T-helper 1 cell treated with Interleukin-12 subunit alpha and Interleukin-12 subunit beta and Interleukin-4 antibody, amounts not matched to agents 30 ng/mL and 1 ng/mL, for 36 hours (primary cell): Measurements from ENCODE around the gene UBASH3B. TPM values are rescaled to one million over a fixed set of nuclear protein-coding genes. Genes with fewer than 3 reads are reported as not detected.
"Not testable (repeated sequence)": the region's sequence is repeated elsewhere in the genome, so short reads cannot be mapped to it uniquely, and the experiment has no call there.

Source experiments
- intact Hi-C: fragments of 100-400 bp; cut with micrococcal nuclease; formaldehyde crosslinking; loops from one replicate; pipeline ENCODE4 v1.15.1; 2024
- total RNA-seq: library from RNA; stranded (reverse); gene quantifications from 2 replicates; pipeline ENCODE4 v1.2.3, GENCODE V29; 2022

The UBASH3B gene
- 10.2 and 10.9 TPM in 2 replicates for total RNA-seq

GRCh38 chr11:122655527-122656072 lies at the start of gene UBASH3B:
UBASH3B (plus strand) TSS chr11:122655722; CDS start chr11:122656050, 328 bp downstream.
- intact Hi-C loops: loop anchor here (1.0 to 10.0 kb wide), 9 partner anchors 13 to 409 kb away; partner anchors contain the start of gene HSPA8

- intact Hi-C loops: not testable (repeated sequence)
Observed at GRCh38 chr11:122607162-122607561, 48.4 kb upstream of the UBASH3B start.

GRCh38 chr11:122612123-122612824 lies 43.2 kb upstream of the UBASH3B start:
- intact Hi-C loops: no loop called here

- intact Hi-C loops: no loop called here
Observed at GRCh38 chr11:122616718-122617117, 38.8 kb upstream of the UBASH3B start.

- intact Hi-C loops: no loop called here
Observed at GRCh38 chr11:122617297-122617696, 38.2 kb upstream of the UBASH3B start.

- intact Hi-C loops: no loop called here
Observed at GRCh38 chr11:122617926-122618325, 37.6 kb upstream of the UBASH3B start.

- intact Hi-C loops: no loop called here
Observed at GRCh38 chr11:122618927-122619326, 36.6 kb upstream of the UBASH3B start.

- intact Hi-C loops: no loop called here
Observed at GRCh38 chr11:122619757-122620156, 35.8 kb upstream of the UBASH3B start.

GRCh38 chr11:122625501-122625900 lies 30.0 kb upstream of the UBASH3B start:
- intact Hi-C loops: not testable (repeated sequence)

GRCh38 chr11:122625976-122626665 lies 29.4 kb upstream of the UBASH3B start:
- intact Hi-C loops: no loop called here

GRCh38 chr11:122627745-122628144 lies 27.8 kb upstream of the UBASH3B start:
- intact Hi-C loops: no loop called here

- intact Hi-C loops: loop anchor here (1.0 kb wide), 5 partner anchors 49 to 425 kb away; no protein-coding TSS in a partner anchor
Observed at GRCh38 chr11:122628810-122629555, 26.5 kb upstream of the UBASH3B start.

- intact Hi-C loops: loop anchor here (5.0 kb wide), 1 partner anchor 390 kb away; no protein-coding TSS in a partner anchor
Observed at GRCh38 chr11:122632181-122632824, 23.2 kb upstream of the UBASH3B start.

- intact Hi-C loops: loop anchor here (1.0 to 5.0 kb wide), 3 partner anchors 121 to 389 kb away; no protein-coding TSS in a partner anchor
Observed at GRCh38 chr11:122633219-122633829, 22.2 kb upstream of the UBASH3B start.

- intact Hi-C loops: loop anchor here (5.0 kb wide), 1 partner anchor 388 kb away; no protein-coding TSS in a partner anchor
Observed at GRCh38 chr11:122634501-122634900, 21.0 kb upstream of the UBASH3B start.

- intact Hi-C loops: no loop called here
Observed at GRCh38 chr11:122637541-122637940, 18.0 kb upstream of the UBASH3B start.

- intact Hi-C loops: no loop called here
Observed at GRCh38 chr11:122642472-122642922, 13.0 kb upstream of the UBASH3B start.

- intact Hi-C loops: no loop called here
Observed at GRCh38 chr11:122642971-122643370, 12.6 kb upstream of the UBASH3B start.

GRCh38 chr11:122645847-122646246 lies 9.7 kb upstream of the UBASH3B start:
- intact Hi-C loops: no loop called here
